ENCODE data around the gene THADA.

Gene THADA

DNA sequence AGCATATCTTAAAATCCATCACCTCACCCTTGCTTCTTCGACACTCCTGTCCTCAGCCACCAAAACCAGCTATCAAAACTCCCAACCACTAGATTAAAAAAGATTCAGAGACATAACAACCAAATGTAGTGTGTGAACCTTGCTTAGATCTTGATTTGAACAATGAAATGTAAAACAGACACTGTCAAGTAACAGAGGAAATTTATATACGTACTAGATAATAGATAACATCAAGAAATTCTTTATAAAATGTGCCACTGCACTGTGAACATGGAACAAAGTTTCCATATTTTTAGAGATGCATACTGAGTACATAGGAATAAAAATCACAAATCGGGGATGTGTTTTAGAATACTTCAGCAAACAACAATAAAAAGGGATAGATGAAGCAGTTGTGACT lies 86.0 kb downstream of the THADA start:
- DNase-seq (ENCODE audit: low spot score) = no peak

DNA sequence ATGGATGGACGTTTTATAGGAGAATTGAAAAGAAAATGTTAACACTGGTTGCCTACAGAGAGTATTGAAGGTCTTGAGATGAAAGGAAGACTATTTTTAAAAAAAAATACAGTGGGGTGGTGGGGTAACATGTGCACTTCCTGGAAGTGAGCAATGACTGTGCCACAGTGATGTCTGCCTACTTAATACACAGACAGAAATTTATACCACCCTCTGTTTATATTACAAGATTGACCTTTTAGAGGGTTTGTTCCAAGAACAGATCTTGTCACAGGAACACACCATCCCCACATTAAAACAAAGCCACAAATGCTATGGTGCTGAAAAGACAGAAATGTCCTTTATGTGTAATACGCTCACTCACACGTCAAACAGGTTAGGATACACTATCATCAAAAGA lies 87.6 kb downstream of the THADA start:
- DNase-seq (ENCODE audit: low spot score) = no peak

DNA sequence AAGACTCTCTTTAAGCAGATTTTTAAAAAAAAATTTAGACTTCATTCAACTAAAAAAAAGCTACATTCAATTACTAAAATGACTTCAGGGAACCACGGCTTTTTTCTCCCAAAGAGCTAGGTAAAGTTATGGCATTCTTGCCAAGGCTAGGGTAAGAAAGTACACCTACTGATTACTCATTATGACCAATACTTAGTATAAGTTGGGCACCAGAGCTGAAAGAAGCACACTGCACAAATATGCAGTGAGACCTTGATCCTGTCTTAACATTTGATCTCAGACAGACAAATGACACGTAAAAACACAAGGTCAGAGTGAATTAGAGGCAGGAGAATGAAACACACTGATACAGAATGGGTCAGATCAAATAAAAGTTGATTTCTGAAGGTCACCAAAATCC lies 88.7 kb downstream of the THADA start:
- DNase-seq (ENCODE audit: low spot score) = no peak

DNA sequence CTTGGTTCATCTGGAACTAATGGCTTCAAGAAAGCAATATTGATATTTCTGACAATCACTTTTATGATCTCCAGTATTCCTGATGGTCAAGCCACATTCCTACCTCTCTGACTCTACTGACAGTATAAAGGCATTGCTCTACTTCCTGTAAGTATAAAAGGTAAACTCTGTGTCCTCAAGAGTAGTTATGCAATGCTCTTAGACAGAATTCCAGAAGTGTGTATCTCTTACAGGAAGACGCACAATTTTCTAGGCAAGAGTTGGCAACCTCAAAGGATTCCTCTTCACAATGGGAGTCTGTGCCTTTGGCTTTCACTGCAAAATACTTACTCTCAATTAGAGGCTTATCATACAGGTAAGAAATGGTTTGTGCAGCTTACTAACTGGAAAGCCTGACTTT lies 100.1 kb downstream of the THADA start:
- DNase-seq (ENCODE audit: low spot score) = no peak

DNA sequence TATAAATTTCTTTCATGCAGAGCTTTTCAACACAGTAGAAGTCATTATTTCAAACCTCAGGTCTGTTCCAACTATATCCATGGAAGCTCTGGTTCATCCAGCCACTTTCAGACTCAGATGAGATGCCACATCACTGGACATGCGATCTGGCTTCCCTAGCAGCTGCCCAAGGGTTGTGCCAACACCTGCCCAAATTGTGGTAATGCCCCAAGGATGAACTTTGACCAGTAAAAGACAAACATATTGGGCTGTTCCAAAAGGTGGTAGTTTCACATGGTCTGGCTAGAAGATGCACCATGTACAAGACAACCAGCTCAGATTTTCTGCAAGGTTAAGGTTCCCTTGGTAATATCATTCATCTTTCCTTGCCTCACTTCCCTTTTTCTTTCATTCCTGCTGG lies 101.9 kb downstream of the THADA start:
- no peak for DNase-seq (ENCODE audit: low spot score)

DNA sequence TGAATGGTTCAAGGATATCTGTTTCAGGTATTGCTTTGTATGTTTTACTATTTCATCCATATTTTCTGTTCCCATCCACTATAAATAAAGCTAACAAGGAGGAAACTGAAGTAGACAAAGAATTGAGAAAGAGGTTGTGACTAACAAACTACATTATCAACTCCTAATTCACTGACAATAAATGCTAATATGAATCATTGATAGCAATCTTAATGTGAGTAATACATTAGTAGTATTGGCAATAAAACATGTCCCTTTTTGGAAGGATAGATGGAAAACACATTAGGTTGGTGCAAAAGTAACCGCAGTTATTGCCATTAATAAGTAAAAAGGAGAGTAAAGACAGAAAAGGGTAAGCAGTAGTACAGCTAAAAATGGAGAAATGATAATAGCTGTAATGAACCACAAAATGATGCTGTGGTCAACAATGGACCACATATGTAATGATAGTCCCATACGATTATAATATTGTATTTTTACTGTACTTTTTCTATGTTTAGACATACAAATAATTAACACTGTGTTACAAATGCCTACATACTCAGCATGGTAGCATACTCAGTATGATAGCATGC lies 104.7 kb downstream of the THADA start:
- DNase-seq (ENCODE audit: low spot score) = no peak

DNA sequence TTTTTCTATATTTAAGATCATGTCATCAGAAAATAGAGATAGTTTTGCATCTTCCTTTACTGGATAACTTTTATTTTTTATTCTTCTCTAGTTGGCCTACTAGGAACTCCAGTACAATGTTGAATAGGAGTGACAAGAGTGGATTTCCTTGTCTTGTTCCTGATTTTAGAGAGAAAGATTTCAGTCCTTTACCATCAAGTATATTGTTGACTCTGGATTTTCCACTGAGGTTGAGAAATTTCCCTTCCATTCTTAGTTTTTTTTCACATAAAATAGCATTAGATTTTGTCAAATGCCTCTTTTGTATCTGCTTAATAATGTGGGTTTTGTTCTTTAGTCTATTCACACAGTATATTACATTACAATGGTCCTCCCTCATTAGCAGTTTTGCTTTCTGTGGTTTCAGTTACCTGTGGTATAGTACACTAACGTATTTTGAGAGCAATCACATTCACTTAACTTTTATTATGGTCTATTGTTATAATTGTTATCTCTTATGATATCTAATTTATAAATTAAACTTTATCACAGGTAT lies 105.5 kb downstream of the THADA start:
- DNase-seq (ENCODE audit: low spot score) = peak; percentile 61

DNA sequence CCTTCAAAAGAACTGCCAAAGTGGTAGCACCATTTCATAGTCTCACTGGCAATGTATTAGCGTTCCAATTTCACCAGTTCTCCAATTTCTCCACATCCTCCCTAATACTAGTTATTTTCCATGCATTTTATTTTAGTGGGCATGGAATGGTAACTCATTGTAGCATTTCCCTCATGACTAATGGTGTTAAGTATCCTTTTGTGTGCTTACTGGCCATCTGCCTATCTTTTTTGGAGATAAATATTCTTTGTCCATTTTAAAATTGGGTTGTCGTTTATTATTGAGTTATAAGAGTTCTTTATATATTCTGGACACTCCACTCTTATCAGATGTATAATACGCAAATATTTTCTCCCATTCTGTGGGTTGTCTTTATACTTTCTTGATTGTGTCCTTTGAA lies 107.1 kb downstream of the THADA start:
- no peak for DNase-seq (ENCODE audit: low spot score)

DNA sequence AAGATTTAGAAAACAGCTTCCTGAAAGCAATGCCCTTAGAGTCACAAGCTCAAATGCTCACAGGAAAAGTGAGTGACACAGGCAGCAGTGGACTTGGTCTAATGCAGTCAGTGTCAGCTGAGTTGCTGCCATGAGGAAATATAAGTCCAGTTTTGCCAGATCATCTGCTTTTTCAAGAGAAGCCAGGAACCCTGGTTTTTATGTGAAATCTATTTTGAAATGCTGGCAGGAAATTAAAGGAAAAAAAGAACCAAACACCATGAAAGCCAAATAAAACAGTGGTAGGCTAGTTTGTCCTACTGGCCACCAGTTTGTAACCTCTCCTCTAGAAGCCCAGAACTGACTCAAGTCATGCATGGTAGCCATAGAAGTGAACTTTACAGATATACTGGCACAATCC lies 109.2 kb downstream of the THADA start:
- peak; percentile 49 for DNase-seq (ENCODE audit: low spot score)

DNA sequence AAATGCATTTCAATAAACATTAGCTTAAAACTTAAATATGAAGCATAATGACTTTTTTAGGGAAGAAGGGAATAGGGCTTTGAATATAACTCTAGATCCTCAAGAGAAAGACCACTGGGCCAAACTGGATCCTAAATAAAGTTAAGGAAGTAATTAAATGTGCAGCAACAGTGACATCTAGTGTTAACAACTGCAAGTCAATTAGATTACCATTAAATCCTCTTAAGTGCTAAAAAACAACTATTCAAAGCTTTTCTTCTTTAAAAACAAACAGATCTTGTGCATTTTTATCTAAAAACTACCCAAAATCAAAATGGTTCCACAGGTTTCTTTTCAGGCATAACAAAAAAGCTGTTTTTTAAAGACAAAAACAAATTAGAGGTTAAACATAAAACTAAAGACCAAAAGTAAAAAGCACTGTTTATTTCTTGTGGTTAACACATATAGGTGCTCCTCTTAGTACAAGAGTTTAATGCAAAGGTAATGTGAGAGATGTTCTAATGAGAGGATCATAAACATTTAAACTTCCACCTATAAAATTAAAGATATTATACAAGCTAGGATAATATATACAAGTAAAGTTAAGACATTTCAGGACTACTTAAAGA lies 111.4 kb downstream of the THADA start:
- peak; percentile 92 for DNase-seq (ENCODE audit: low spot score)

DNA sequence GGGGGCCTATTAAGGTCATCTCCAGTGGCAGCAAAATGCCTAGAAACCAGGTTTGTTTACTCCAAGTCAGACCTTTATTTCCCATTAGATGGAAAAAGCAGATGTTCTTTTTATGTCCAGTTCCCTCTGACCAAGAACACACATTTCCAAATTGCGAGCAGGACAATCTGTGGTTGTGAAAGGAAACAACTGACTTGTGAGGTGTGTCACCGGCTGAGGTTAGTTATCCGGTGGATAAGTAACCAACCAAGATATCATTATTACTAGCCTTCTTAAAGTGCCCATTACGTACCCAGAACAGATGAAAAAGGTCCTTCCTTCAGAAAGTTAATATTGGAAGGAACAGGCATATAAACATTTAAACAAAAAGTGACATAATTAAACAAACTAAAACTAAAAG lies 112.9 kb downstream of the THADA start:
- DNase-seq (ENCODE audit: low spot score) = no peak

DNA sequence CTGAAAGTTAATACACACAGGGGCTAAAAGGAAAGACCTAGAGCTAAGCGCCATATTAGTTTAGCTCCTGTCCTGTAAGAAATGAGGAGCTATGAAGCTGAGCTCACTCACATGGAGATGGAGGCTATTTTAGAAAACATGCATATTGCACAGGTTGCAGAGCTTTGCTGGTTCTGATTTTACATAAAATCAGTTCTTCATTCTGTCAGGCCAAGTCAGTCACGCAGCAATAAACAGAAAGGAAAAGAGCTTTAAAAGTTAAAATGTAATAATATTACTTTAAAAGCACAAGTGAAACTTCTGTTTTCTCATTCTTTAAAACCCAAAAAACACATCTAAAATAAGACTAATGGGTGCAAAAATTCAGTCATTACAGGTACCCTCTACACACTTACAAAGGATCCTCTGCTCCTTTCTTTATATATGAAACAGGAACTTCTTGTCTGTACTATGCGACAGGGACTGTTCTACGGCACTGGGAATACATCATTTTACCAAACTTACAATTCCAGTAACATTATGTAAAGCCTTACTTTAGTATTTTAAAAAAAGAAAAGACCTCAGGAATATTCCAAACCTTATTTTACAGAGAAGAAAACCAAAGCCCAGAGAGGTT lies 113.8 kb downstream of the THADA start:
- DNase-seq (ENCODE audit: low spot score) = no peak

DNA sequence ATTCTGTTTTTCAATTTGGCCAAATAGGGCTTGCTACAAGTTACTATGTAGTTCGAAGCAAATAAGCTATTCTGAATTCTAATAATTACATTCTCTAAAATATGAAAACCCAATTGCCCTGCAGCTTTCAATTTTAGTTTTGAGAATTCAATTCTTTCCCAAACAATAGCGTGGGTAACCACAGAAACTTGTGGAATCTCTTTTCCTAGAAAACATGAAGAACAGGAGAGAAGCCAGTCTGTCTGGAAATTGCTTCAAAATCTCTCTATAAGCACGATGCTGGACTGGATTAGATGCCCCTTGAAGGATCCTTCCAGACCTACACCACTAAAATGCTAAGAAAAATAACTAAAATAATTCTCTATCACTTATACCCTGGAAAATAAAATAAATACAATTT lies 115.0 kb downstream of the THADA start:
- DNase-seq (ENCODE audit: low spot score) = no peak

DNA sequence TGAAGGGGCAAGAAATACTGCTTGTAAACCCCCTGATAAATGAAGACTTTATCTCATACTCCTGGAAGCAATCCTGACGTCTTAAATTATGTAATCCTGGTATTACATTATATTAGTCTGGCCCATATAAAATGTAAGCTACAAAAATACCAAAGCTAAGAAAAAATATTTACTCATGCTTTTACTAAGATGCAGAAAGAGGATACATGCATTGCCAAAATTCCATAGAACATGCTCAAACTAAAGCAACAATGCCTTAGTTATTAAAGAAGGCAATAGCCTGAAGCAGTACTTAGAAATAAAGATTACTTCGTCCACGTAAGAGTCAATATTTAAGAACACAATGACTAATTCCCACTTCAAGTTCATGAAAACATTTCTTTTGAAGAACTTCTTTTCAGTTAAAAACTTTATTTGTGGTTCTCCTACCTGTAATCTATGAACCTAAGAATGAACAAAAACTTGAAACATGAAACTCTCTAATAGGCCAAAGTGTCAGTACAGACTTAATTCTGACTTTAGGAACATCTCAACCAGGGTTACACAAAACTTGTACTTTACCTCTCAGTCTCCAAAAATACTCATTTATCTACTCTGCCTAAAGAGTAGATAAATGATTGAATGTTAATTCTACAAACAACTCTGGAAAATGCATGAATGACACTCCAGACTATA lies 117.3 kb downstream of the THADA start:
- DNase-seq (ENCODE audit: low spot score) = no peak

DNA sequence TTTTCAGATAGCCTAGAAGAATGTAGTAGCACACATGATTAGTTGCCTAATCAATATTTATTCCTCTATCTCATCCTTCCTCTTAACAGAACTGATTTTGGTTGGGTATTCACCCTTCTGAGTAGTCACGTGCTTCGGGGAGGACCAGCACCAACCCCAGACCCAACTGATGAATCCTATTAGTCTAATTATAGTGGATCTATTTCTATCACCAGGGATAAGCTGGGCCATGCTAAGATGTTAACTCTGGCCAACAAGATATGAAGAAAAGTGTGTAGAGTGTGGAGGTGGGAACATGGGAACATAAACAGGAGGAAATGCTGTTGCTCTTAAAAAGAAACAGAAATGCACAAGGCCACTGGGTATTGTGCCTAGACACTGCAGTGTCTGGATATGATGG lies 119.9 kb downstream of the THADA start:
- DNase-seq (ENCODE audit: low spot score) = no peak

DNA sequence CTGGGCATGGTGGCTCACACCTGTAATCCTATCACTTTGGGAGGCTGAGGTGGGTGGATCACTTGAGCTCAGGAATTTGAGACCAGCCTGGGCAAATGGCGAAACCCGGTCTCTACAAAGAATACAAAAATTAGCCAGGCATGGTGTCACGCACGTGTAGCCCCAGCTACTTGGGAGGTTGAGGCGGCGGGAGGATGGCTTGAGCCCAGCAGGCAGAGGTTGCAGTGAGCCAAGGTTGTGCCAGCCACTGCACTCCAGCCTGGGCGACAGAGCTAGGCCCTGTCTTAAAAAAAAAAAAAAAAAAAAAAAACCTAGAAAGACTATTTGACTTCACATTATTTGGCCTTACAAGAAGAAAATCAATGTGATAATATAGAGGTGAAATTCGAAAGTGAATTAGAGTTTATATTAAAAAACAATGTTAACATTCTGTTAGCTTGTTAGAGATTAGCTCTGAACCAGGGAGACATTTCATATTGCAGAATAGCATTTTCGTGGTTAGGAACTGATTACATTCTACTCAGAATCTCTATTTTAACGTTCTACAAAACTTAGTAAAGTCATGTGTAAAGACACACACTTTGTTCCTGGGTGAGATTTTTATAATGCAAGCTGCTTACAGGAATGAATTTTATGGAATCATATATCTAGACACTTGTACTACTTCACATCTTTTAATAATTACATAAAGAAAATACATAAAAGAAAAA lies 120.5 kb downstream of the THADA start:
- DNase-seq (ENCODE audit: low spot score) = no peak

DNA sequence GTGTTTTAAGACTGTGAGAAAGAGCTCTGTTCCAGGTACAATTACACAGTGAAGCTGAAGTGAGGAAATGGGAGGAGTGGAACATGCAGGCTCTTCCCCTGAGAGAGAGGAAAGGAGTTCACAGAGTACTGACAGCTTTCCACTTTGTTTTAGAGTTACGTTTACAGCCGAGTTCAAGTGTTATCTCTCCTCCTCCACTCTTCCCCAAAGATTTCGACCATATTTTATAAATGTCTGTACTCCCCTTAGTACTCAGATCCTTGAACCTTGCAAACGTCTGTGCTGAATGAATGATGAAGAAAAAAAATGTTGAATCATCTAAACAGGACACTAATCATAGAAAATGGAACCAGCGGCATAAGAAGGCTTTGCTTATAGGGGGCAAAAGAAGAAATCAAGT lies 121.6 kb downstream of the THADA start:
- no peak for DNase-seq (ENCODE audit: low spot score)

DNA sequence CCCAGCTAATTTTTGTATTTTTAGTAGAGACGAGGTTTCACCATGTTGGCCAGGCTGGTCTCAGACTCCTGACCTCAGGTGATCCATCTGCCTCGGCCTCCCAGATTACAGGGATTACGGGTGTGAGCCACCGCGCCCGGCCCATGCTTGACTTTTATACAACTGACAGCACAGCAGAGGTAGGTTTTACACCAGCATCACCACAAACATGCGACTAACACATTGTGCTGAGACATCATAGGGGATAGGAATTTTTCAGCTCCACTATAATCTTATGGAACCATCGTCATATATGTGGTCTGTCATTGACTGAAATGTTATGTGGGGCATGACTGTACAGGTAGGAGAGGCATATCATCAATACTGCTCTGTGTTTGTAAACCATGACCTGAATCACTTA lies 122.1 kb downstream of the THADA start:
- no peak for DNase-seq (ENCODE audit: low spot score)

DNA sequence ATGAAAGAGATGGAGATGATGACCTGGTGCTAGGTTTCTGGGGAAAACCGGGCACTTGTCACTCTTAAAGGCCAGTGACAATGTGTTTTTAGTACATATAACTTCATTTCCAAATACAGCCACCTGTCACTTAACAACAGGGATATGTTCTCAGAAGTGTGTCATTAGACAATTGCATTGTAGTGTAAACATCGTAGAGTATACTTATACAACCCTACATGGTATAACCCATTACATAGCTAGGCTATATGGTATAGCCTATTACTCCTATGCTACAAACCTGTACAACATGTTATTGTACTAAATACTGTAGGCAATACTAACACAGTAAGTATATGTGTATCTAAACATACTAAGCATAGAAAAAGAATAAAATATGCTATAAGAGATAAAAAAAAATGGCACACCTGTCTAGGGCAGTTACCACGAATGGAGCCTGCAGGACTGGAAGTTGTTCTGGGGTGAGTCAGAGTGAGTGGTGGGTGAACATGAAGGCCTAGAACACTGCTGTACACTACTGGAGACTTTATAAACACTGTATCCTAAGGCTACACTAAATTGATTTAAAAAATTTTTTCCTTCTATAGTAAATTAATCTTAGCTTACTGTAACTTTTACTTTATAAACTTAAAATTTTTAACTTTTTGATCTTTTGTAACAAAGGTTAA lies 123.2 kb downstream of the THADA start:
- no peak for DNase-seq (ENCODE audit: low spot score)

DNA sequence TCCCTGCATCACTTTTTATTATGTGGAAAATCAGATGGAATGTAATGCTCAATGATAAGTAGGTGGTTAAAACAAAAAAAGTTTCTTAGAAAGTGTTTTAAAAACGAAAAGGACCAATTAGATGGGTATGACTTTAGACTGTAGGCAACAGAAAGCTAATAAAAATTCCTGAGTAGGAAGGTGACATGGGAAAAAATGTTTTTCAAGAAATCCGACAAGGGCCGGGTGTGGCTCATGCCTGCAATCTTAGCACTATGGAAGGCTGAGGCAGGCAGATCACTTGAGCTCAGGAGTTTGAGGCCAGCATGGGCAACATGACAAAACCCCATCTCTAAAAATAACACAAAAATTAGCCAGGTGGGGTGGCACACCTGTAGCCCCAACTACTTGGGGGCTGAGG lies 126.1 kb downstream of the THADA start:
- no peak for DNase-seq (ENCODE audit: low spot score)

DNA sequence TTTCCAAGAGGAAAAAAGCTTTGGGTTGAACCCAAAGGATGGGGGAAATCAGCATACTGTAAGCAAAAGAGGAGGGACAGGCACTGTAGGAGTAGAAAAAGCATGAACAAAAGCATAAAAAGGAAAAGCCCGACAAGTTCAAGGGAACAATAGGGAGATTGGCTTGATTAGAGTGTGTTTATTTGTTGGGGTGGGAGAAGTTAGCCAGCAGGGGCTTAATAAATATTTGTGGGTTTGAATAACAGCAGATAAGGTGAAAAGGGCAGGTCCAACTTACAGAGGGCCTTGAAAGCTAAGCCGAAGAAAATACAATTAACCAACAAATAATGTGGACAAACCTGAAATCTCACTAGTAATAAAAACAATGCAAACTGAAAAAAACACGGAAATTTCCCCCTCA lies 126.7 kb downstream of the THADA start:
- DNase-seq (ENCODE audit: low spot score) = no peak

DNA sequence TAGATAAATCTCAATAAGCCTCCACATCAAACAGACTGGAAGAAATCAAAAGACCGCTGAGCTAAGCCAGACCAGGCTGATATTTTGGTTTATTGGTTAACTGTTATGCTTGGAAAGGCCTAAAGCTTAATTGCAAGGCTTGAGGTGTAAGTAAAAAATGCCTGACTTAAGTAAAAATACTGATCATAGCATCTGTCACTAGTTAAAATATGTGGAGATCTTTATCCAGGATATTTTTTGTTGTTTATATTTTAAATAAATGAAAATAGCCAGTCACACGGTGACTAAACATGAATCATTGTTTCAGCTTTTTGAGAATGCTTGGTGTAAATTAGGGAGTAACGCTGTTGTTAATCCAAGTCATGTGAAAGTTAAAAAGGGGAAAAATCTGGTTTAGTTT lies 127.9 kb downstream of the THADA start:
- no peak for DNase-seq (ENCODE audit: low spot score)
